Lower lobe of right lung (tissue), 2 donors: ENCODE measurements around the gene KRTAP25-1. TPM values are rescaled to one million over a fixed set of nuclear protein-coding genes. Genes with fewer than 3 reads are reported as not detected.

ENCODE experiments used
- ATAC-seq, 2 donors: fragments of 200-7000 bp; cut with Tn5 transposase; one replicate each; pipeline ENCODE4 v1.9.1; 2020 to 2022; ENCODE audit warnings: mild to moderate bottlenecking in 2 of 2, moderate library complexity in 2 of 2
- DNase-seq: peaks from one replicate; pipeline ENCODE4 v3.0.0-alpha.2; 2020
- H3K27ac ChIP-seq: fragments of 200-600 bp; one replicate; pipeline ENCODE4 v1.8.0; 2022
- H3K27me3 ChIP-seq: fragments of 200-600 bp; one replicate; pipeline ENCODE4 v1.8.0; 2022; ENCODE audit warnings: low read depth
- H3K36me3 ChIP-seq: fragments of 200-600 bp; one replicate; pipeline ENCODE4 v1.8.0; 2022; ENCODE audit warnings: mild to moderate bottlenecking
- H3K4me1 ChIP-seq: fragments of 200-600 bp; one replicate; pipeline ENCODE4 v1.8.0; 2022
- H3K4me3 ChIP-seq: fragments of 200-600 bp; one replicate; pipeline ENCODE4 v1.8.0; 2022; ENCODE audit warnings: mild to moderate bottlenecking
- H3K9me3 ChIP-seq: fragments of 200-600 bp; one replicate; pipeline ENCODE4 v1.8.0; 2022
- intact Hi-C: fragments of 100-400 bp; cut with DNase I; formaldehyde crosslinking; loops from one replicate; pipeline ENCODE4 v1.11.0; 2022
- total RNA-seq: library from RNA; stranded (reverse); fragmentation: NEBNext Ultra II Directional; extraction: Animal tissue kit (Norgen Biotek cat#: 25700); gene quantifications from one replicate; pipeline ENCODE4 v1.2.1, GENCODE V29; 2021
- TF ChIP-seq, protein P1 (sequence below): fragments of 200-600 bp; IDR thresholded peaks from one replicate; pipeline ENCODE4 v1.8.0; 2022; ENCODE audit warnings: antibody characterized with exemption, mild to moderate bottlenecking
- donor health status: DM: no; HTN: yes; CAD: no; lungs with severe emphysema.

KRTAP25-1 gene
- total RNA-seq, 1 donor from 2014 or later, result not detected

DNA sequence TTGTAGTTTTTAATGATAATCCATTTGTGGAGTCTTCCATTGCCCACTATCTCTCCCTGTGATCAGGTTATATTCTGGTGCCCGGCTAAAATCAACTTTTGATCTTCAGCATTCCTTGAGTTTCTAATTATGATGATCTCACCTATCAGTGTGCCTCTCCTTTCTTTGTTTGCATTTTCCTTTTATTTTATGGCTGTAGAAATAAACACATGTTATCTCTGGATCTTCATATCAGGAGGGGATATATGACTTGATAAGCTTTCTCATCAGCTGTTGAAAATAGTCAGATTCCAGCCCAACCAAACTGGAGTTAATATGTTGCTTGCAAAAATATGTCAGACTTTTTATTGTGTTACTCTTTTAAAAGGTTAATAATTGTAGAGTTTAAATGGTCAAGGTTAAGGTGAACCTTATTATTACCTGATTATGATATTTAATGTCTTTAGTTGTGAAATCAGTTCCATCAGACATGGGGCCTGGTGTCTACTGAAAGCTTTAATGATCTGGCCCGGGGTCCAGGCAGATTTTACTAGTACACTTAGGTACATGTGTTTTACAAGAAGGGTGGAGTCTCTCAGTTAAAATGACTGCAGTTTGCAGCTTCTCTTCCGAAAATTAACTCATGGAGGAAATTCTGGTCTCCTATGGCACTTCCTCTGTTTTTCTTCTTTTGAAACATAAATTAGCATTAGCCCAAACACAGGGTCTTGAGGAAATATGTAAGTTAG is 19.3 kb downstream of the KRTAP25-1 start:
- Histone ChIP-seq H3K4me3 (no peak overlapping the region), H3K27ac (no peak overlapping the region), H3K9me3 (no peaks in the 10 kb centered on the region), H3K36me3 (no peaks in the 10 kb centered on the region), H3K27me3 (no peaks in the 10 kb centered on the region), H3K4me1 (no peaks in the 10 kb centered on the region)
- ATAC-seq (no peak), DNase-seq (no peak)
- intact Hi-C loops, result no loop called here
- TF ChIP-seq, protein P1, sequence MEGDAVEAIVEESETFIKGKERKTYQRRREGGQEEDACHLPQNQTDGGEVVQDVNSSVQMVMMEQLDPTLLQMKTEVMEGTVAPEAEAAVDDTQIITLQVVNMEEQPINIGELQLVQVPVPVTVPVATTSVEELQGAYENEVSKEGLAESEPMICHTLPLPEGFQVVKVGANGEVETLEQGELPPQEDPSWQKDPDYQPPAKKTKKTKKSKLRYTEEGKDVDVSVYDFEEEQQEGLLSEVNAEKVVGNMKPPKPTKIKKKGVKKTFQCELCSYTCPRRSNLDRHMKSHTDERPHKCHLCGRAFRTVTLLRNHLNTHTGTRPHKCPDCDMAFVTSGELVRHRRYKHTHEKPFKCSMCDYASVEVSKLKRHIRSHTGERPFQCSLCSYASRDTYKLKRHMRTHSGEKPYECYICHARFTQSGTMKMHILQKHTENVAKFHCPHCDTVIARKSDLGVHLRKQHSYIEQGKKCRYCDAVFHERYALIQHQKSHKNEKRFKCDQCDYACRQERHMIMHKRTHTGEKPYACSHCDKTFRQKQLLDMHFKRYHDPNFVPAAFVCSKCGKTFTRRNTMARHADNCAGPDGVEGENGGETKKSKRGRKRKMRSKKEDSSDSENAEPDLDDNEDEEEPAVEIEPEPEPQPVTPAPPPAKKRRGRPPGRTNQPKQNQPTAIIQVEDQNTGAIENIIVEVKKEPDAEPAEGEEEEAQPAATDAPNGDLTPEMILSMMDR, result no peak

DNA sequence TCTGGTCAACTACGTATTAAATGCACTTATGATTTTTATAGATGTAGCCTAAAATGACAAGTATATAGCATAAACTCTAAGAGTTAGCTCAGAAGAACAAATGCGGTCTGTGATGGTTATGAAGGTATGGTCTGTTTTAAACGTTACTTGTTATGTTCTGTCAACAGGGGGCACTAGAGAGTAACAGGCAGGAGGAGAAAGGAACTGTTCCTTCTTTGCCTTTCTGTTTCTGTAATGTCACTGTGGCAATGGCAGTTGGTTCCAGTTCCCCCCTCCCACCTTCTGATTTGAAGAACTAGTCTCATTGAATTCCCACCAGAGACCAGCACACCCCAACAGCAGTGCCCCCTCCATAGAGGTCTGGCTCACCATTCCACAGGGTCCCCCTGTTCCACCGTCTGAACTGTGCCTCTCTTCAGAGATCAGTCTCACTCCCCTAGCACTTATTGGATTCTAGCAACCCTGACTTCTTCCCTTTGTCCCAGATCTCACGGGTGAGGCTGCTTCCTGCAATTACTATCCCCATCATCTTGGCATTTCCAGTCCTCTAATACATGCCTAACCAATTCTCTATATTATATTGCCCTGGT is 20.6 kb downstream of the KRTAP25-1 start:
- Histone ChIP-seq H3K4me1 (no peaks in the 10 kb centered on the region), H3K4me3 (no peak overlapping the region), H3K9me3 (no peaks in the 10 kb centered on the region), H3K27me3 (no peaks in the 10 kb centered on the region), H3K36me3 (no peaks in the 10 kb centered on the region), H3K27ac (no peak overlapping the region)
- intact Hi-C loops, result no loop called here
- no peak for DNase-seq
- no peak for ATAC-seq
- TF ChIP-seq, protein P1, result no peak

GRCh38 chr21:30257773-30258172 is 31.5 kb downstream of the KRTAP25-1 start:
- DNase-seq, result no peak
- Histone ChIP-seq H3K9me3 (no peaks in the 10 kb centered on the region), H3K27ac (no peak overlapping the region), H3K27me3 (no peaks in the 10 kb centered on the region), H3K4me1 (no peaks in the 10 kb centered on the region), H3K4me3 (no peak overlapping the region), H3K36me3 (no peaks in the 10 kb centered on the region)
- TF ChIP-seq, protein P1, result no peak
- intact Hi-C loops, result no loop called here
- ATAC-seq, result peak; percentile 42 to 48

DNA sequence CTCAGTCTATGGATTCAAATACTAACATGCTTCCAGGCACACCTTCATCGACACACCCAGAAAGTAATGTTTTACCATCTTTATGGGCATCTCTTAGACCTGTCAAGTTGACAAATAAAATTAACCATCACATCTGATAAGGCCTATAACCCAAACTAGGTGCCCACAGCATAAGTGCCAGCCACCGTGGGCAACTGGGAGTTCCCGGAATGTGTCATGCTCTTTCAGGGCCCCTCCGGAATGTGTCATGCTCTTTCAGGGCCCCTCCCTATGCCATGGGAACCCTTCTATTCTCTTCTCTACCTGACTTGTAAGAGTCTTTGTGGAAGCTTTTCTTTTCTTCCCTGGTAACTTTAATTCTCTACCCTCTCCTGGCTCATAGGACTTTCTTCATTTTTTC is 33.2 kb downstream of the KRTAP25-1 start:
- no peaks in the 10 kb centered on the region for H3K9me3 ChIP-seq
- no peaks in the 10 kb centered on the region for H3K27me3 ChIP-seq
- intact Hi-C loops, result no loop called here
- H3K4me1 ChIP-seq, result no peaks in the 10 kb centered on the region
- TF ChIP-seq, protein P1, result no peak
- H3K36me3 ChIP-seq, result no peaks in the 10 kb centered on the region
- no peak for DNase-seq
- H3K4me3 ChIP-seq, result no peak overlapping the region
- ATAC-seq, result no peak
- no peak overlapping the region for H3K27ac ChIP-seq

DNA sequence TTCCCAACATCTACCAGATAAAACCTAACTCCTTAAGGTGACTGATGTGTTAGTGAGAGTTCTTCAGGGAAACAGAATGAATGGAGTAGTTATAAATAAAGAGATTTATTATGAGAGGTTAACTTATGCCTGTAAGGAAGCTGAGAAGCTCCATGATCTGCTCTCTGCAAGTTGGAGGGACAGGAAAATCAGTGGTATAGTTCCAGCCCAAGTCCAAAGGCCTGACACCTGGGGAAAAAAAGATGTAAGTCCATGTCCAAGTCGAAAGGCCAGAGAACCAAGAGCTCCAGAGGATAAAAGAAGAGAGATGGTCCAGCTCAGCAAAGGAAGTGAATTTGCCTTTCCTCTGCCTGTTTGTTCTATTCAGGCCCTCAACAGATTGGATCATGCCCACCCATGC is 33.6 kb downstream of the KRTAP25-1 start:
- no peaks in the 10 kb centered on the region for H3K36me3 ChIP-seq
- DNase-seq (no peak), ATAC-seq (no peak)
- no peaks in the 10 kb centered on the region for H3K9me3 ChIP-seq
- H3K27me3 ChIP-seq, result no peaks in the 10 kb centered on the region
- H3K4me1 ChIP-seq, result no peaks in the 10 kb centered on the region
- TF ChIP-seq, protein P1, result no peak
- H3K4me3 ChIP-seq, result no peak overlapping the region
- intact Hi-C loops, result no loop called here
- no peak overlapping the region for H3K27ac ChIP-seq
